SK-N-SH treated with all-trans-retinoic acid at 6 μM for 48 hours (cell line): Measurements from ENCODE around the gene ZBTB43.

Experiments used
- BACH2 ChIP-seq: fragments of 250-450 bp; sonication (Bioruptor Pico); IDR thresholded peaks from 2 replicates; pipeline ENCODE4 v1.9.0; 2021; ENCODE audit warnings: mild to moderate bottlenecking, borderline replicate concordance
- CSRNP3 ChIP-seq: fragments of 250-450 bp; sonication (Bioruptor Pico); IDR thresholded peaks from 2 replicates; pipeline ENCODE4 v1.5.1; 2021; ENCODE audit warnings: mild to moderate bottlenecking, moderate library complexity
- OSR1 ChIP-seq: fragments of 250-450 bp; sonication (Bioruptor Pico); IDR thresholded peaks from 2 replicates; pipeline ENCODE4 v1.8.0; 2022; ENCODE audit warnings: moderate library complexity, mild to moderate bottlenecking, inconsistent platforms
- TCF4 ChIP-seq: fragments of 250-450 bp; sonication (Bioruptor Pico); IDR thresholded peaks from 2 replicates; pipeline ENCODE4 v1.8.0; 2021; ENCODE audit warnings: mild to moderate bottlenecking, moderate library complexity, borderline replicate concordance

DNA sequence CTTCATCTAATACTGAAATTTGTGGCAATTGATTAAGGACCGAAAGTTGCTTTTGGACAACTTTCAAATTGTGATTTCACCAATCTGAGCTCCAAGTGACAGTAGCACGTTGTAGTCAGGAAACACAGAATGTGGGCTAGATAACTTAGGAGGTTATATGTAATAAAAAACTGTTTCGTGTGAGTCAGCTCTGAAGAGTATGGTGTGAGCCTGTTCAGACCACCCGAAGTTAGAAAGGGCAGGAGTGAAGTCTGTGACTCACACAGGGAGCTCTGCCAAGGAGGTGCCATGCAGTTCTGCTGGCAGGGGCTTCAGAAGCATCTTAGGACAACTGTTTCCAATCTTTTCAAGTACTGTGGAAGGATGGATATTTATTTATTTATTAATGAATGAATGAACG lies 39.2 kb downstream of the ZBTB43 start:
- no peak for TF ChIP-seq CSRNP3 (CRISPR knock-in tag)
- TF ChIP-seq TCF4 (CRISPR knock-in tag), result no peak
- TF ChIP-seq OSR1 (CRISPR knock-in tag), result no peak
- no peak for TF ChIP-seq BACH2 (CRISPR knock-in tag)
